GM18517 (cell line): ENCODE results near the gene AKAP6.

ENCODE experiments used
- ATAC-seq: cut with Tn5 transposase; IDR thresholded peaks from one replicate; pipeline ENCODE4 v1.9.1; 2021; ENCODE audit warnings: mild to moderate bottlenecking, moderate library complexity; ENCODE audit not compliant: unreplicated experiment

The AKAP6 gene

DNA sequence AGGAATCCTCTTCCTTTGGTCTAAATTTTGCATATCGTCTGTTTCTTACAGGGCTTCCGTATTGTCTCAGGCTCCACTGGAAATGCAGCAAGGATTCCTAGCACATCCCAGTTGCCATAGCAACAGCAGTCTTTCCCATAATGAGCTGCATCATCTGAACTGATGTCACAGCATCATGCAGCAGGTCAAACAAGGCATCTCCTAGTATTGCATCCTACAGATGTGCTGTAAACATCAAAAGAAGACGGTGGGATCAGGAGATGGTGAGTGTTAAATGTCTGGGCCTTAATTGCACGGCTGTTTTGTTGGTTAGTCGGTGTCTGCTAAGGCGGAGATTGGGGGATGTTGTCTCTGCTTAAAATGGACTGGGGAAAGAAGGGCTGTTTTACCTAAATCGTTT lies at the start of gene AKAP6:
TSS of gene AKAP6 (plus strand) at position 153 of the 400 bp plus-strand sequence. CDS start 104,196 bp downstream, outside the sequence.
- no peak for ATAC-seq

- ATAC-seq = no peak
Observed at GRCh38 chr14:32286602-32287001, 42.5 kb upstream of the AKAP6 start.

GRCh38 chr14:32296366-32296765 lies 32.7 kb upstream of the AKAP6 start:
- ATAC-seq = no peak

DNA sequence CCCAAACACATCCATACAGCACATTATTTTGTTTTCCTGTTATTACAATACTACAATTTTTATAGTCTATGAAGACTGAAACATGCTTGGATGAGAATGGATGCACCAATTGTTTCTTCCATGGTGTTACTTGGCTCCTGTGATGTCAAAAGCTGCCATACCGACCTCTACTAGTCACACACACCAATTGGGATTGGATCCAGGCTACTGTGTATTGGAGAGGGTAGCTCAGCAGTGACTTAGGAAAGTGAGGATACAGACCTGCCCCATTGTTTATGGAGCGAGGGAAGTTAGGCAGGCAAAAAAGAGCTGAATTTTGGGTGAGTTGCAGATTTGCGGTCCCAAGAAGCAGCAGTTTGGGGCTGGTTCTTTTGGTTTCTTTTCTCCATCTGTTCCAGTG lies 30.8 kb upstream of the AKAP6 start:
- ATAC-seq = no peak

DNA sequence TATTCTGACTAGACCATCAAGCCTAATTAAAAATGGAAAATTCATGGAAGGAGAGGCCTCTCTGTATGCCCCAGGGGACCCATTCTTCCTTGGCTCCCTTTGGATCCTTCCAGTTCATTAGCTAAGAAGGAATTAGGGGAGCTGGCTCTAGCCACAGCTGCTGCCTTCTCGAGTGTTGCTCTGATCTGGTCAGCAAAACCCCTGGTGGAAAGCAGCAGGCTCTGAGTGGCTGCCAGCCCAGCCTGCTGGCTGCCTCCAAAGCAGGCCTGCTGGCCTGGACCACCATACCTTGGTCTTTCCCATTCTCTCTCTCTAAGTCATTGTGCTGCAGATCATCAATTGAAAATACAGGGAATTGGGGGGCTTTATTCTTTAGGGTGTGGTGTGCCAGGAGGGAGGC lies 29.0 kb upstream of the AKAP6 start:
- no peak for ATAC-seq

- no peak for ATAC-seq
Observed at GRCh38 chr14:32303865-32304264, 25.2 kb upstream of the AKAP6 start.

DNA sequence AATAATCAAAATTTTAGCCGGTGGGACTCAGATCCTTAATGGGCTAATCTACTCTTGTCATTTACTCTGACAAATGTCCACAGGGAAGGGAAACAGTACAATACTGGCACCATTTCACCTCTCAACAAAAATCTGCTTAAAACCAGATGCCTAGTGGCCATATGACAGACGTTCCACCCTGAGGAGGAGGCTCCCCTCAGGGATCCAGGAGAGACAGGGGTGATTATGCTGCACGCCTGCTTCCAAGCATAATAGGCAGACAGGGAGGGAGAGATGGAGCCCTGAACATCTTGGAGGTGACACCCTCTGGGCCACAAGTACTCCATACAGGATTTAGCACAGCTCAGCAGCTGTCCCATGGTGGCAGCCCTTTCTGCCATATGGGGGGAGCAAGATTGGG lies 24.8 kb upstream of the AKAP6 start:
- ATAC-seq = no peak

DNA sequence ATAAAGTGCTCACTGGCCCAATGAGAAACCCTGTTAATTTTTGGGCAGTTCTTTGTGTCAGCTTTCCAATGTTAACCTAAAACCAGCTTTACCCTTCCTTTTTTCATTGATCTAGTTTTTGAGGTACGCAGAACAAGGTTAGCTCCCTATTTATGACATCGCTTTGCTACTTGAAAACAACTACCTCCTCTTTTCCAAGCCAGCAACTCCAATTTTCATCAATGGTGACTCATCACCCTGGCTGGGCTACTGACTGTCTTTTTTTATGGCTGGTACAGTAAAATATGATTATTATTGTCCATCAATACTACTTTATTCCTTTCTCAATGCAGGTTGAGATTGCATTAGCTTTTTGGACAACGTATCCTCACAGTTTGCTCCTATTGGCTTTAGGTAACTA lies 22.5 kb upstream of the AKAP6 start:
- no peak for ATAC-seq

DNA sequence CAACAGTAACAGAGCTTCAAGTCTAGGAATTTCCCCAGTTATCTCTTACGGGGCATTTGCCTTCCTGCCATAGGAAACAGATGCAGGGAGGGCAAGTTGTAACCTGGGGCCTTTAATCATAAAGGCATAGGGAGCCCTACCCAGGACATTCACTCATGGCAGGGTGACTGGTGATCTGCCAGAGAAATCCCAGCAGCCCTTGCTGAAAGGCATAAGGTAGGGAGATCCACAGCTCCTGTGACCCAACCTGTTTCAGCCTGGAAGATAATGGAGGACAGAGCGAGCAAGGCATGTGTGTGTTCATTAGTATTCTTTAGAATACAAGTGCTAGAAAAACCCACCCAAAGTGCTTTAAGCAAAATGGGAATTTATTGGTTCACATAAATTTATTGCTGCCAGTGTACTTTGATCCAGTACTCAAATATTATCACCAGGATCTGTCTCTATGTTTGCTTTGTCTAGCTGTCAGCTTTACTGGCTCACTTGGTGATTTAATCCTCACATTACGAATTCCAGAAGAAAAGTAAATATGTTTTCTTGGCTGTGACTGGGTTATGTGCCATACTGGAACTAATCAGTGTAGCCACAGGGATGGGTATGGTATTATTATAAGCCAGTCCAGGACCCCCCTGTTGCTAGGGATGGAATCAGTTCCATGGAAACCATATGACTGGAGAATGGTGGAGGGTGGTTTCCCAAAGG lies 21.1 kb upstream of the AKAP6 start:
- no peak for ATAC-seq

DNA sequence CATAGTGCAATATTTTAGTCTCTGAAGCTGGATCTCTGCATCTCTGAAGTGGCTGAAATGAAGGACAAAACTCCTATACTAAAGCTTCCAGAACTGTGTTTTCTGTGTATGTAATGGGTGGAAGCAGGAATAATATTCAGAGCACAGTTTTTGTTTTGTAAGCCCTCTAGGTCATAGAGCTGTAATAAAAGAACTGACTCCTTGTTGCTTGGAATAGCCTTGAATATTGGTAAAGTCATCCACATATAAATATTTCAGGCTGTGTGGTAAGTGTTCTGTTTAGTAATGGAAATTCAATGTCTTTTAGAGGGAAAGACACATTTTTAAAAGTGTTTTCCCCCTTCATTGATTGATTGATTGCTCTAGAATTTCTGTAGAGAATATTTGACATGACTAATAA lies 18.2 kb upstream of the AKAP6 start:
- no peak for ATAC-seq

DNA sequence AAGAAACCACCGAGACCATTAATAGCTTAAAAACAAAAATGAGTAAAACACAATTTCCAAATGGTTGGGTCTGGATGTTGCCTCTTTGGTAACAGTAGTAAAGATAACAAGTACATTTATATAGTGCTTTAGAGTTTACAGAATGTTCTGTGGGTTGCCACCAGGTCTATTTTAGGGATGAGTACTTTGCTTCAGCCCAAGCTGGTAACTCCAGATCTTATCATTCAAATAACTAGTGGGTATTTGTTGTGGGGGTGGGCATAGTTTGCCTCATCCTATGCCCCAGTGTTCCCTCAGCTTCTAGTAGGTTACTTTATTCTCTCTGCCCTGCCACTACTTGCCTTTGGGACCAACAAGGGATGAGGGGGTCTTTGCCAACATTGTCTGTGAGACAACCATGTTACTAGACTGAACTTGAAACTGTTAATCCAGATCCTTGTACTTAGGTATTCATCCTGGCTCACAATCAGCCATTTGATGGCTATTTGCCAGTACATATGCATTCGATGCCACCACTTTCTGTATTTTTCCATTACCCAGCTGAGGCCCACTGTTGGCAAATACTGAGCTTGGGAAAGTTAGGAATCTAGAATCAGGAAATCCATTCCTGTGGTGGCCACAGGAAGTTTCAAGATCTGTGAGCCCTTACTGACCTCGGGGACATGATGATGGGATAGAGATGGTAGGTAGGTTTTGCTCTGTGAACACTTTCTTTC lies 17.6 kb upstream of the AKAP6 start:
- no peak for ATAC-seq

DNA sequence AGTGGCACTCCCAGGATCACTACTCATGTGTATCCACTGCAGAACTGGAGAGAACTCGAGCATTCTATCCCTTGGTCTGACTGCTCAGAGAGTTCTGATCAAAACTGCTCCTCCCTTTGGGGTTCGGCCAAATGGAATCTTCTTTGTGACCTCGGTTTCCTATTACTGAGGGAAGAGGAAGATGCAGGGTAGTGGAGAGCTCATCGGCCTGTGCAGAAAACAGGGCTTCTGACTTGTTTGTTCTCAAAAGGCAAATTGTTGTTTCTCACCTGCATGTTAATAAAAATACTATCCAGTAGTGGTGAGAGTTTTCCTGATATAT lies 17.1 kb upstream of the AKAP6 start:
- no peak for ATAC-seq

DNA sequence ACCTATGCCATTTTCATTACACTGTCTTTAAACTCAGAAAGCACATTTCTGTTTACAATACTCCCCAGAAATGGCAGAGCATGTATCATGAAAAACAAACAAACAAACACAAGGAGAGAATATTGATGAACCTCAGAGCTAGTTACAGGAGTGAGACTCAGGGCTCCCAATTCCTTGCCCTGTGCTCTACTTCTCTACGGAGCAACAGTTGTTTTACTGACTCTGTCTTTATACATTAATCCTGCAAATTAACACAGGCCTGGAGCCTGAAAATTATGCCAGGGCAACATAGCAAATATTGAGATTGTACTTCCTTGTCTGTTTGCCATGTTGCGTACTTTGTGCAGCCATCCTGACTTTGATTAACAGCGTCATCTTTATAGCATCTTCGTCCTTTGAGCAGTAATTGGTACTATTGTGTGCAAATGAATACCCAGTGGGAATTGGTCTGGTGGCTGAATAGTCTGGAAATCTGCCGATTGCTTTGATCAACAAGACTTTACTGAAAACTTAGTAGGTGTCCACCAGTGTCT lies 15.2 kb upstream of the AKAP6 start:
- no peak for ATAC-seq

DNA sequence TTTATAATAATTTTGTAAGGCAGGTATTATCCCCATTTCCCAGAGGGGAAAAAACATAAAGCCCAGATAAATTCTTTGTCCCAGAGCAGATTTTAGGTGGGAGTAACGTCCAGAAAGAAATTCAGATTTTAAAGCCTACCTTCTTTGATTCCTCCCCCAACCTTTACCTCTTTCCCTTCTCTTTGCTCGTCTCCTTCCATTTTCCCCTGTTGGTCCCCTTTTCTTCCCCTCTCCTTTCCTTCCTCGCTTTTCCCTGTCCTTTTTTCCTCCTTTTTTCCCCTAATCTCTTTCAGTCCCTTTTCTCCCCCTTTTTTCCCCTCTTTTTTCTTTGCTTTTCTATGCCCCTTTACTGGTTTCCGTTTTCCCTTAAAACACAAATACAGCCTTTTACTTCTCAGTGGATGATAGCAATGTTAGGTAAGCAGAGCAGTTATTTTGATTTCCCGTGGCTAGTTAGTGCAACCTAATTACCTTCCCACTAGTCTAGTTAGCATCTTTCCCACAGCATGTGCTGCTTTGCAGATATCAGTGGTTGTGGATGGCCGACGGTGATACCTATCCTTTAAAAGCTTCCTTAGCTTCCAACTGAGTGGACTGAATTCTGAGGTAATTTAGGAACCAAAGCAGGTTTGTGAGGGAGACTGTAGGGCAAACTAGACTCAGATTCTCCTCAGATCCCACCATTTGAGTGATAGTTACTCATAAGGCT lies 10.9 kb upstream of the AKAP6 start:
- no peak for ATAC-seq

DNA sequence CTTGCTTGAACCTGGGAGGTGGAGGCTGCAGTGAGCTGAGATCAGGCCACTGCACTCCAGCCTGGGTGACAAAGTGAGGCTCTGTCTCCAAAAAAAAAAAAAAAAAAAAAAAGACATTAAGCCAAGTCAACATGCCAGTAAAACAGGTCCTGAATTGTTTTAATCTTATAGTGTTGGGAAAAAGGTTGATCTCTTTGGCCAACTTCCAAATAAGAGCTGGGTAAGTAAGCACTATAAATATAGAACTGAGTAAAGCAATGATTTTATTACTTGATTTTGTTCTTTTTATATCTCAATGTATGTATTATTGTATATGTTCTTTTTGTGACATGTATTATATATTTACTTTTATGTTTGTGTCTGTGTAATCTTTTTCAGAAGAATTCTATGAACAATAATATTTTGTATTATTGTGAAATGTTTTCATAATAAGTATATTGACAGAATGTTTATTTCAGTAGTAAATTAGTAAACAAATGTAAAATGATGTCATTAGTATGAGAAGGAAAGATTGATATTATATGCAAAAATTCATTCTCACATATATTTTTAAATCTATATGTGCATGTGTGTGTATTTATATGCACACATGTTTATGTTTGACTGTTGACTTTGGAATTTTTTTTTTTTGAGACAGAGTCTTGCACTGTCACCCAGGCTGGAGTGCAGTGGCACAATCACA lies 9.6 kb upstream of the AKAP6 start:
- ATAC-seq = no peak

DNA sequence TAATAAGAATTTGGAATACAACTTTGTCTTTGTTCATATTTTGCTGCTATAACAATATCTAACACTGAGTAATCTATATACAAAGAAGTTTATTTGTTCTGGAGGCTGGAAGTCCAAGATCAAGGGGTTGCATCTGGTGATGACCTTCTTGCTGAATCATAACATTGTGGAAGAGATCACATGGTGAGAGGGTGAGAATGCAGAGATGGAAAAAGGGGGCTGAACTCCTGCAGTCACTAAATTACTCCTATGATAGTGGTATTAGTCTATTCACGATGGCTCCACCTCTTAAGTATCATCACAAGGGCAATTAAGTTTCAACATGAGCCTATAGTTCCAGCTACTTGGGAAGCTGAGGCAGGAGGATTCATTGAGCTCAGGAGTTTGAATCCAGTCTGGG lies 4.5 kb upstream of the AKAP6 start:
- no peak for ATAC-seq

- ATAC-seq = no peak
Observed at GRCh38 chr14:32327255-32327961, 1.7 kb upstream of the AKAP6 start.

DNA sequence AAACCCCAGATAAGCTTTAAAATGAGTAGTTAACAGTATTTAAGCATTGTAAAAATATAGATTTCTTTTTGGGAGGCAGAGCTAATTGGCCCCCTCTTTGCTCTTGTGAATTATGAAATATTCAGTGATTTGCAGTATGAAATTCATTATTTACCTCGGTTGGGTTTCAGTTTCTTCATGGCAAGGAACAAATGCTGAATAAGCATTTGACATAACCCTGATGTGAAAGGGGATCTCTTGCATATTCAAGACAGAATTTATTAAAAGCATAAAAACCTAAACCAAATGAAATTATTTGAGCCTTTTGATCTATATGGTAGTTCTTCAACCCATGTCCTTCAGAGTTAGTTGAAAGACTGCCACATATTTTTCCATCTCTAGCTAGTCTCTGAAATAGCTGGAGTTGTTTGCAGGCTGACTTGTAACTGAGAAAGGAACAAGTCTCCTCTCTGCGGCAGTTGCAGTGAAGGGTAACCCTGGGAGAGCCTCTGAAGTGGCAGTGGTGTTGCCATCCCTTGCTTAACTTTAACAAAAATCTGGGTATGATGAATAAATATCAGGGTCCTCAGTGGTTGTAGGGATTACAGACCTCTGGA lies 690 bp downstream of the AKAP6 start:
- ATAC-seq = no peak

DNA sequence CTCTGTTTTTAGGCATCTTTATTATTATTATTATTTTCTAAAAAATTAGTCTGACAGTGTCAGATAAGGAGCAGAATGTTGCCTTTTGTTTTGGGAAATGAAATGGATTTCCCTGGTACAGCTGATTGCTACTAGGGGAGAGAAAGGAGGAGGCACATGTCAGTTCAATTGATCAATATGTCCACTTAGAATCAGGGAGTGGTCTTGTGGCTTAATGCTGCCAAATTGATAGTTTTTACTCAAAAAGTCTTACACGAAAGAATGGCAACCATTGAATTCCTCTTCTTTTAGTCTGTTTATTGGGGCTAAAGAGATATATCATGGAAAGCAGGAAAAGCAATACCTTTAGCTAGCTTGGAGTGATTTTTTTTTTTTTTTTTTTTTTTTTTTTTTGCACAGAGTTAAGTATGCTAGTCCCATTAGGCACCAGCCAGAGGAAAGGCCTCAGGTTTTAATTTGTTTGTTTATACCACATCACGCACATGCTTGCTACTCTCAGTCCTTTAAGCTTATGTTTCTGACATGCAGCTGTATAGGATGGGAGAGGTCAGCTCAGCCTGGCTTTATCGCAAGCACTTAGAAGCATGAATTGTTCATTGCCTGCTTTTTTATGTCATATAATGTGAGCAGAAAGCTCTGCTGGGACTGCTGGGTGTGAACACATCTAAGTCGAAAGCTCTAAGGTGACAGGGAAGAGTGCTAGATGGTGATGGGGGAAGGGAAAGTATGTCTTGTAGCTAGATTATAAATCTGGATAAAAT lies 1.4 kb downstream of the AKAP6 start:
- ATAC-seq = no peak

- no peak for ATAC-seq
Observed at GRCh38 chr14:32331206-32331605, 2.1 kb downstream of the AKAP6 start.
